H9 (cell line): ENCODE results near the gene PDK2. TPM values are rescaled to one million over a fixed set of nuclear protein-coding genes. Genes with fewer than 3 reads are reported as not detected.

ENCODE experiments used
- DNase-seq: peaks from one replicate; pipeline ENCODE4 v3.0.0-alpha.2; 2017
- H2AFZ ChIP-seq: one replicate; pipeline ENCODE4 v1.6.1; 2013; ENCODE audit warnings: mild to moderate bottlenecking, low read length, control low read depth, moderate library complexity
- H2AK5ac ChIP-seq: 2 replicates; pipeline ENCODE4 v1.6.1; 2013; ENCODE audit warnings: low read length, control low read depth, mixed read lengths; ENCODE audit not compliant: insufficient read length
- H2BK120ac ChIP-seq: one replicate; pipeline ENCODE4 v1.6.1; 2013; ENCODE audit warnings: low read depth, mild to moderate bottlenecking, low read length, control low read depth, inconsistent platforms; ENCODE audit not compliant: poor library complexity, severe bottlenecking
- H2BK12ac ChIP-seq: 2 replicates; pipeline ENCODE4 v1.6.1; 2013; ENCODE audit warnings: low read length, control low read depth, mixed read lengths, low read depth; ENCODE audit not compliant: insufficient read length
- H2BK15ac ChIP-seq: 2 replicates; pipeline ENCODE4 v1.6.1; 2013; ENCODE audit warnings: low read depth, low read length, control low read depth
- H2BK20ac ChIP-seq: one replicate; pipeline ENCODE4 v1.6.1; 2013; ENCODE audit warnings: low read depth, mild to moderate bottlenecking, low read length, control low read depth, inconsistent platforms; ENCODE audit not compliant: poor library complexity, severe bottlenecking
- H2BK5ac ChIP-seq: 2 replicates; pipeline ENCODE4 v1.6.1; 2013; ENCODE audit warnings: low read length, control low read depth, mixed read lengths; ENCODE audit not compliant: insufficient read length
- H3K14ac ChIP-seq: 2 replicates; pipeline ENCODE4 v1.6.1; 2013; ENCODE audit warnings: low read length, control low read depth; ENCODE audit not compliant: insufficient read depth
- H3K18ac ChIP-seq: 2 replicates; pipeline ENCODE4 v1.6.1; 2013; ENCODE audit warnings: low read depth, mild to moderate bottlenecking, mixed read lengths, low read length, control low read depth; ENCODE audit not compliant: insufficient read length
- H3K23ac ChIP-seq: 2 replicates; pipeline ENCODE4 v1.6.1; 2013; ENCODE audit warnings: low read length, control low read depth, mixed read lengths, low read depth; ENCODE audit not compliant: insufficient read length
- H3K23me2 ChIP-seq: 2 replicates; pipeline ENCODE4 v1.6.1; 2013; ENCODE audit warnings: low read depth, mild to moderate bottlenecking, mixed read lengths, low read length, control low read depth; ENCODE audit not compliant: insufficient read length, poor library complexity, severe bottlenecking
- H3K27ac ChIP-seq: 2 replicates; pipeline ENCODE4 v1.5.1; 2013; ENCODE audit warnings: low read length, control low read depth, mixed read lengths, low read depth; ENCODE audit not compliant: insufficient read length
- H3K27me3 ChIP-seq: 2 replicates; pipeline ENCODE4 v1.6.1; 2013; ENCODE audit warnings: low read length, control low read depth, inconsistent platforms; ENCODE audit not compliant: insufficient read depth
- H3K4ac ChIP-seq: 2 replicates; pipeline ENCODE4 v1.6.1; 2013; ENCODE audit warnings: low read depth, mild to moderate bottlenecking, control low read depth, inconsistent platforms, low read length, moderate library complexity
- H3K4me1 ChIP-seq: 2 replicates; pipeline ENCODE4 v1.6.1; 2013; ENCODE audit warnings: low read length, control low read depth, inconsistent platforms; ENCODE audit not compliant: insufficient read depth
- H3K4me2 ChIP-seq: 2 replicates; pipeline ENCODE4 v1.6.1; 2013; ENCODE audit warnings: low read length, control low read depth, mixed read lengths; ENCODE audit not compliant: insufficient read length, insufficient read depth
- H3K56ac ChIP-seq: 2 replicates; pipeline ENCODE4 v1.6.1; 2013; ENCODE audit warnings: low read depth, mild to moderate bottlenecking, mixed read lengths, low read length, control low read depth; ENCODE audit not compliant: insufficient read length
- H3K79me1 ChIP-seq: 2 replicates; pipeline ENCODE4 v1.6.1; 2013; ENCODE audit warnings: low read depth, mild to moderate bottlenecking, moderate library complexity, low read length, control low read depth, inconsistent platforms; ENCODE audit not compliant: insufficient read depth, poor library complexity, severe bottlenecking
- H3K79me2 ChIP-seq: 2 replicates; pipeline ENCODE4 v1.6.1; 2013; ENCODE audit warnings: low read length, control low read depth, inconsistent platforms; ENCODE audit not compliant: insufficient read depth
- H3K9ac ChIP-seq: 2 replicates; pipeline ENCODE4 v1.6.1; 2013; ENCODE audit warnings: low read length, control low read depth, mixed read lengths; ENCODE audit not compliant: insufficient read length; ENCODE audit errors: extremely low read depth
- H3K9me3 ChIP-seq: one replicate; pipeline ENCODE4 v1.6.1; 2013; ENCODE audit warnings: low read depth, low read length, inconsistent platforms; ENCODE audit not compliant: control insufficient read depth
- H3T11ph ChIP-seq: one replicate; pipeline ENCODE4 v1.6.1; 2013; ENCODE audit warnings: mild to moderate bottlenecking, low read length, control low read depth, inconsistent platforms
- H4K20me1 ChIP-seq: one replicate; pipeline ENCODE4 v1.6.1; 2013; ENCODE audit not compliant: control insufficient read depth, insufficient read length, insufficient read depth
- H4K5ac ChIP-seq: 2 replicates; pipeline ENCODE4 v1.6.1; 2013; ENCODE audit warnings: low read depth, mild to moderate bottlenecking, mixed read lengths, low read length, control low read depth; ENCODE audit not compliant: insufficient read length
- H4K8ac ChIP-seq: replicated peaks from 2 replicates; pipeline ENCODE4 v1.6.1; 2013; ENCODE audit warnings: low read length, control low read depth, mixed read lengths, low read depth; ENCODE audit not compliant: insufficient read length
- H4K91ac ChIP-seq: 2 replicates; pipeline ENCODE4 v1.6.1; 2013; ENCODE audit warnings: low read depth, mild to moderate bottlenecking, moderate library complexity, mixed read lengths, low read length, control low read depth; ENCODE audit not compliant: insufficient read length
- H3K27ac Mint-ChIP-seq, 3 experiments: 2 replicates in 2 of 3; 3 replicates in 1 of 3; pipeline ENCODE4 v1.8.0; 2020 to 2021; ENCODE audit warnings: mixed read lengths in 3 of 3, mild to moderate bottlenecking in 1 of 3, moderate library complexity in 1 of 3
- H3K27me3 Mint-ChIP-seq: 2 replicates; pipeline ENCODE4 v1.8.0; 2021; ENCODE audit warnings: low read depth, mild to moderate bottlenecking, moderate library complexity, mixed read lengths
- H3K36me3 Mint-ChIP-seq, 3 experiments: 2 replicates in 2 of 3; 3 replicates in 1 of 3; pipeline ENCODE4 v1.8.0; 2020 to 2021; ENCODE audit warnings: low read depth in 3 of 3, mixed read lengths in 3 of 3; ENCODE audit not compliant: insufficient read depth in 1 of 3
- H3K4me1 Mint-ChIP-seq, 2 experiments: 2 replicates each; pipeline ENCODE4 v1.8.0; 2020; ENCODE audit warnings: mixed read lengths in 2 of 2
- H3K4me3 Mint-ChIP-seq, 2 experiments: 2 replicates in 1 of 2; 3 replicates in 1 of 2; pipeline ENCODE4 v1.8.0; 2020 to 2021; ENCODE audit warnings: mild to moderate bottlenecking in 2 of 2, mixed read lengths in 2 of 2, moderate library complexity in 1 of 2
- H3K9me3 Mint-ChIP-seq, 2 experiments: 2 replicates in 1 of 2; 3 replicates in 1 of 2; pipeline ENCODE4 v1.8.0; 2020; ENCODE audit warnings: mild to moderate bottlenecking in 2 of 2, mixed read lengths in 2 of 2, moderate library complexity in 1 of 2
- CTCF ChIP-seq: fragments of 200-600 bp; sonication (generic); conservative IDR thresholded peaks from 3 replicates; pipeline ENCODE4 v1.8.0; 2021; ENCODE audit warnings: antibody characterized with exemption, mild to moderate bottlenecking
- WGBS: extraction: QIAGEN DNeasy Blood & Tissue Kit; methylation state at CpG from one replicate; pipeline ENCODE4 v1.1.7; 2013; ENCODE audit warnings: missing lambda C conversion rate, low lambda C conversion rate, mixed read lengths; ENCODE audit not compliant: insufficient read length; ENCODE audit errors: extremely low coverage; 5-methylcytosine and 5-hydroxymethylcytosine counted together
- total RNA-seq: library from RNA; stranded (reverse); gene quantifications from 2 replicates; pipeline ENCODE4 v1.2.1, GENCODE V29; 2021

The PDK2 gene
- total RNA-seq, 1 experiment from 2014 or later: 19.9 TPM

DNA sequence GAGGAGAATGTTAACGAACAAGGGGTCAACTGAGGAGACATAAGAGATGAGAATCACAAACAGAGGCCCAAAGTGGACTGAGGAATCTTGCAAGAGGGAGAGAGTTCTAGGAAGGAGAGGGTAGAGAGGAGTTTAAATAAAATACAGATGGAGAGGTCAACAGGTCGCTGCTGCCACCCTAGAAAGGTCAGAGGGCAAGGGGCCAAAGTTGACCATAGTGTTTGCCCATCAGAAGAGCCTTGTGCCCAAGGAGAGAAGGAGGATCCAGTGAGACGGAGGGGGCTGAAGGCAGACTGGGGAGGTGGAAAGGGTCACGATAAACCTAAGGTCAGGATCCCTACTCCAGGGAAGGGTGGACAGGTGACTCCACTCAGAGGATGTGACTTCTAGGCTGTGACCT is 46.2 kb upstream of the PDK2 start:
- H3K9me3 ChIP-seq: no peaks in the 10 kb centered on the region
- no peak overlapping the region for H2AK5ac ChIP-seq
- DNase-seq: no peak
- Mint-ChIP-seq H3K36me3 (no peaks in the 10 kb centered on the region; a peak in 1 of 7 replicates), H3K27me3 (peaks cover 6% of the 10 kb centered on the region), H3K27ac (no peak overlapping the region), H3K9me3 (no peaks in the 10 kb centered on the region), H3K4me1 (peaks cover 53 to 59% of the 10 kb centered on the region in 2 experiments), H3K4me3 (no peak overlapping the region)
- no peak overlapping the region for H3K27ac ChIP-seq
- H3K4me2 ChIP-seq: no peak overlapping the region
- H2BK12ac ChIP-seq: no peak overlapping the region
- H3K79me1 ChIP-seq: no peaks in the 10 kb centered on the region
- no peaks in the 10 kb centered on the region for H3K27me3 ChIP-seq
- H4K91ac ChIP-seq: no peak overlapping the region
- H3T11ph ChIP-seq: no peak overlapping the region
- no peak overlapping the region for H2BK15ac ChIP-seq
- no peak for TF ChIP-seq CTCF
- no peak overlapping the region for H3K9ac ChIP-seq
- peaks cover 13% of the 10 kb centered on the region for H3K4me1 ChIP-seq
- no peak overlapping the region for H3K18ac ChIP-seq
- H2BK5ac ChIP-seq: no peak overlapping the region
- no peaks in the 10 kb centered on the region for H3K23me2 ChIP-seq
- H3K4ac ChIP-seq: no peak overlapping the region
- no peak overlapping the region for H2AFZ ChIP-seq
- H3K79me2 ChIP-seq: no peaks in the 10 kb centered on the region
- H4K20me1 ChIP-seq: no peaks in the 10 kb centered on the region
- H4K5ac ChIP-seq: no peak overlapping the region
- no peak overlapping the region for H3K56ac ChIP-seq
- H4K8ac ChIP-seq: no peak overlapping the region
- WGBS: no CpG with 5 or more reads among the region's 4 CpGs
- no peak overlapping the region for H2BK120ac ChIP-seq
- H2BK20ac ChIP-seq: no peak overlapping the region
- no peak overlapping the region for H3K14ac ChIP-seq
- no peak overlapping the region for H3K23ac ChIP-seq
